Spinal cord (tissue), 10 donors: ENCODE results near the gene IL25. TPM values are rescaled to one million over a fixed set of nuclear protein-coding genes. Genes with fewer than 3 reads are reported as not detected.
A peak's percentile ranks its signal among the peaks of the same experiment; 100 is the strongest.

ENCODE experiments used
- DNase-seq, 6 donors: peaks; one replicate each; pipeline versions ENCODE4 v3.0.0 to v3.0.0-alpha.2; 2013 to 2015; ENCODE audit warnings: low spot score in 6 of 6, low read depth in 4 of 6
- H3K27ac ChIP-seq: one replicate; pipeline ENCODE4 v1.5.1; 2013; ENCODE audit warnings: low read depth, low read length, control low read depth
- H3K27me3 ChIP-seq: one replicate; pipeline ENCODE4 v1.6.1; 2013; ENCODE audit warnings: low read length; ENCODE audit not compliant: control insufficient read depth, insufficient read depth
- H3K36me3 ChIP-seq: one replicate; pipeline ENCODE4 v1.6.1; 2013; ENCODE audit warnings: low read length; ENCODE audit not compliant: control insufficient read depth, insufficient read depth
- H3K4me1 ChIP-seq: one replicate; pipeline ENCODE4 v1.6.1; 2013; ENCODE audit warnings: low read length; ENCODE audit not compliant: control insufficient read depth, insufficient read depth
- H3K4me3 ChIP-seq: one replicate; pipeline ENCODE4 v1.5.1; 2013; ENCODE audit warnings: low read depth, low read length, control low read depth
- H3K9me3 ChIP-seq: one replicate; pipeline ENCODE4 v1.6.1; 2013; ENCODE audit warnings: low read length; ENCODE audit not compliant: control insufficient read depth, insufficient read depth
- WGBS: methylation state at CpG from one replicate; pipeline ENCODE4 v1.1.5; 2013; ENCODE audit warnings: missing lambda C conversion rate; ENCODE audit not compliant: insufficient coverage; 5-methylcytosine and 5-hydroxymethylcytosine counted together
- polyA plus RNA-seq, 2 donors: library from polyadenylated mRNA; unstranded; fragments of 120-200 nt; gene quantifications; one replicate each; pipeline ENCODE4 v1.2.1, GENCODE V29; 2013; ENCODE audit not compliant: insufficient read length in 2 of 2
- total RNA-seq, 2 donors: library from RNA; depleted of rRNA in 1 of 2; stranded (reverse); fragments of 120-200 nt in 1 of 2; fragments of >200 nt in 1 of 2; gene quantifications; one replicate each; pipeline versions ENCODE4 v1.2.3 to v1.2.4, GENCODE V29; 2013 to 2014
- donor health status: healthy.

The IL25 gene
- total and polyA plus RNA-seq, 4 donors = not detected

- no peaks in the 10 kb centered on the region for H3K9me3 ChIP-seq
- no peak overlapping the region for H3K27ac ChIP-seq
- no peaks in the 10 kb centered on the region for H3K27me3 ChIP-seq
- H3K4me1 ChIP-seq = peaks cover 34% of the 10 kb centered on the region
- peaks cover 3% of the 10 kb centered on the region for H3K36me3 ChIP-seq
- H3K4me3 ChIP-seq = no peak overlapping the region
- no peak for DNase-seq
- 100% methylated on average over 1 of the region's 1 CpG for WGBS
These were observed 744 bp upstream of the IL25 start for GRCh38 chr14:23371865-23372264.

GRCh38 chr14:23373041-23373440, 432 bp downstream of the IL25 start:
- H3K27ac ChIP-seq = no peak overlapping the region
- DNase-seq = no peak
- H3K4me1 ChIP-seq = peaks cover 39% of the 10 kb centered on the region
- peaks cover 3% of the 10 kb centered on the region for H3K36me3 ChIP-seq
- no peak overlapping the region for H3K4me3 ChIP-seq
- WGBS = 100% methylated on average over 2 of the region's 3 CpGs
- H3K27me3 ChIP-seq = no peaks in the 10 kb centered on the region
- H3K9me3 ChIP-seq = no peaks in the 10 kb centered on the region

- Histone ChIP-seq H3K36me3 (peaks cover 3% of the 10 kb centered on the region), H3K27me3 (no peaks in the 10 kb centered on the region), H3K4me3 (no peak overlapping the region), H3K9me3 (no peaks in the 10 kb centered on the region), H3K4me1 (peaks cover 64% of the 10 kb centered on the region), H3K27ac (peak overlapping the region; percentile 89)
- no peak for DNase-seq
- 89% methylated on average over 20 of the region's 21 CpGs for WGBS
These were observed 3.1 kb downstream of the IL25 start for GRCh38 chr14:23375527-23376251.

GRCh38 chr14:23376482-23377197, 4.0 kb downstream of the IL25 start, which contains the start of gene CMTM5:
TSS of gene CMTM5 (plus strand) at chr14:23377046. CDS start at chr14:23377252, 206 bp downstream.
- Histone ChIP-seq H3K27ac (peak within 1 kb of the TSS; percentile 89), H3K9me3 (no peaks in the 10 kb centered on the region), H3K4me1 (peaks cover 72% of the 10 kb centered on the region), H3K4me3 (peak within 1 kb of the TSS; percentile 50), H3K27me3 (no peaks in the 10 kb centered on the region), H3K36me3 (peaks cover 3% of the 10 kb centered on the region)
- peak in 3 of 6 donors; percentile 68 to 90 (median 79) for DNase-seq
- WGBS = 33% methylated on average over 10 of the region's 13 CpGs

- 23% methylated on average over 5 of the region's 11 CpGs for WGBS
- Histone ChIP-seq H3K36me3 (peaks cover 3% of the 10 kb centered on the region), H3K27ac (peak overlapping the region; percentile 89), H3K27me3 (no peaks in the 10 kb centered on the region), H3K4me1 (peaks cover 76% of the 10 kb centered on the region), H3K4me3 (peak overlapping the region; percentile 50), H3K9me3 (no peaks in the 10 kb centered on the region)
- no peak for DNase-seq
These were observed 4.6 kb downstream of the IL25 start for GRCh38 chr14:23377198-23377550.

- H3K4me3 ChIP-seq = peak overlapping the region; percentile 50
- peak overlapping the region; percentile 89 for H3K27ac ChIP-seq
- 82% methylated on average over 12 of the region's 14 CpGs for WGBS
- H3K27me3 ChIP-seq = no peaks in the 10 kb centered on the region
- H3K4me1 ChIP-seq = peaks cover 74% of the 10 kb centered on the region
- no peak for DNase-seq
- peaks cover 3% of the 10 kb centered on the region for H3K36me3 ChIP-seq
- no peaks in the 10 kb centered on the region for H3K9me3 ChIP-seq
These were observed 5.3 kb downstream of the IL25 start for GRCh38 chr14:23377573-23378563.

- H3K36me3 ChIP-seq = peaks cover 3% of the 10 kb centered on the region
- no peaks in the 10 kb centered on the region for H3K9me3 ChIP-seq
- no peaks in the 10 kb centered on the region for H3K27me3 ChIP-seq
- peaks cover 70% of the 10 kb centered on the region for H3K4me1 ChIP-seq
- no peak overlapping the region for H3K27ac ChIP-seq
- peak overlapping the region; percentile 50 for H3K4me3 ChIP-seq
- WGBS = 78% methylated on average over 11 of the region's 11 CpGs
- no peak for DNase-seq
These were observed 6.1 kb downstream of the IL25 start for GRCh38 chr14:23378612-23379220.

- Histone ChIP-seq H3K4me1 (peaks cover 70% of the 10 kb centered on the region), H3K27me3 (no peaks in the 10 kb centered on the region), H3K36me3 (peaks cover 3% of the 10 kb centered on the region), H3K27ac (no peak overlapping the region), H3K4me3 (no peak overlapping the region), H3K9me3 (no peaks in the 10 kb centered on the region)
- WGBS = 76% methylated on average over 4 of the region's 12 CpGs
- peak in 1 of 6 donors; percentile 7 for DNase-seq
These were observed 7.0 kb downstream of the IL25 start for GRCh38 chr14:23379366-23380196.
